Measurements from ENCODE around the gene CTSC.

The CTSC gene

DNA sequence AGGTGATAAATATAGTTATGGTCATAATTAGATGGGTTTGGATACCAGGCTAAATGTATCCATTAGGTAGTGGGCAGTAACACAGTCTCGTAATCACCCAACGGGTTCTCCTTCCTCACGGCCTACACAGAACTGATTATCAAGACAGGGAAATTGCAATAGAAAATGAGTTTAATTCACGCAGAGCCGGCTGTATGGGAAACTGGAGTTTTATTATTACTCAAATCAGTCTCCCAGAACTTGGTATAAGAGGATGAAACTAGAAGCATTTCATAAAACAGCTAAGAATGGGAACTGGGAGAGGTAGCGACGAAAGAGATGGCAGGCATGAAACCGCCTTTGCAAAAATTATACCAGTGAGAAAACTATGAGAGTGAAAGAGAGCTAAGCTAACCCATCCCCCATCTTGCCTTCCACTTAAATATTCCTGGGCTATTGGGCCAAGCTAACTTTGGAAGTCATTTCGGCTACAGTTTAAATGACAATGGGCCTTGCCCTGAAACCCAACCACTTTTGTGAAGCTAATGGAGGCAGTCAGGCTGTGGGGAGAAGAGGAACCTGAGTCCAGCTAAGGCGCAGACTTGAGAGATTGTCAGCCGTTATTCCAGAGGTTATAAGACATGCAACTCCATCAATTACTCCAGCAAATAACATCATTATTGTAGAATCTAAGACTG, 29.6 kb downstream of the CTSC start:
- H3K4me3 ChIP-seq (ENCODE audit: low read depth, low read length): no peak overlapping the region
- no peak for DNase-seq (ENCODE audit: low read depth, low spot score)
- in situ Hi-C loops (cut with HindIII; ENCODE audit: low sequenced_read_pairs): no loop called here
- no peak for TF ChIP-seq CTCF (IDR thresholded peaks at IDR 0.05; ENCODE audit: low read depth, low read length)

DNA sequence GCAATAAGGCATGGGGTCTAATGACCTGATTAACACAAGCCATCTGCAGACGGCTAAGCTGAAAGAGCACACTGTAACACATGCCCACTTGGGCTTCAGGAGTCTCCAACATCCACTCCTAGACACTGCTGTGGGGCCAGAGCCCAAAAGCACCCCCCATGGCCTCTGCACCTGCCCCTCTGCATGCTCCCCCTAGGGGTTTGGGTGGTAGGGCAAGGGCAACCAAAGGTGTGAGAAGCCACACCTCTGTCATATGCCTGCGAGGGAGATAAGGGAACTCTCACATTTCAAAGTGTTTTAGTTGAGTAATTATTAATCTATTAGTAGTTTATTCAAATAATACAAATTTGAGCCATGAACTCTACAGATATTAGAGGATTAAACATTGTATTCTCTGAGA, 30.8 kb downstream of the CTSC start:
- DNase-seq (ENCODE audit: low read depth, low spot score): no peak
- H3K4me3 ChIP-seq (ENCODE audit: low read depth, low read length): no peak overlapping the region
- no peak for TF ChIP-seq CTCF (IDR thresholded peaks at IDR 0.05; ENCODE audit: low read depth, low read length)
- in situ Hi-C loops (cut with HindIII; ENCODE audit: low sequenced_read_pairs): no loop called here

- in situ Hi-C loops (cut with HindIII; ENCODE audit: low sequenced_read_pairs): no loop called here
- no peak overlapping the region for H3K4me3 ChIP-seq (ENCODE audit: low read depth, low read length)
- TF ChIP-seq CTCF (IDR thresholded peaks at IDR 0.05; ENCODE audit: low read depth, low read length): no peak
- no peak for DNase-seq (ENCODE audit: low read depth, low spot score)
Observed at GRCh38 chr11:88305430-88305829, 32.1 kb downstream of the CTSC start.

DNA sequence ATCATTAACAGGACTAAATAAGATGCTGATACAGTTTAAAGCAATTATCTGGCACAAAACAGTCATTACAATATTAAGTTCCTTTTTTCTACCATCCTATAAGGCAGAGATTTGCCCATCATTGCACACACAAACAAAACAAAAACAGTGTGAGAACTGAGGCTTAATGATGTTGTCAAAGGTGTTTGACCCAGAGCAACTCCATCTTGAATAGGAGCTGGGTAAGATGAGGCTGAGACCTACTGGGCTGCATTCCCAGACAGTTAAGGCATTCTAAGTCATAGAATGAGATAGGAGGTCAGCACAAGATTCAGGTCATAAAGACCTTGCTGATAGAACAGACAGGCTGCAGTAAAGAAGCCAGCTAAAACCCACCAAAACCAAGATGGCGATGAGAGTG, 33.2 kb downstream of the CTSC start:
- no peak for DNase-seq (ENCODE audit: low read depth, low spot score)
- TF ChIP-seq CTCF (IDR thresholded peaks at IDR 0.05; ENCODE audit: low read depth, low read length): no peak

GRCh38 chr11:88303037-88303436, 34.5 kb downstream of the CTSC start:
- in situ Hi-C loops (cut with HindIII; ENCODE audit: low sequenced_read_pairs): no loop called here
- DNase-seq (ENCODE audit: low read depth, low spot score): no peak
- TF ChIP-seq CTCF (IDR thresholded peaks at IDR 0.05; ENCODE audit: low read depth, low read length): no peak
- H3K4me3 ChIP-seq (ENCODE audit: low read depth, low read length): no peak overlapping the region

More for the DNA sequence above, 33.2 kb downstream of the CTSC start:
- H3K4me3 ChIP-seq (ENCODE audit: low read depth, low read length): no peak overlapping the region
- in situ Hi-C loops (cut with HindIII; ENCODE audit: low sequenced_read_pairs): no loop called here

- TF ChIP-seq CTCF (IDR thresholded peaks at IDR 0.05; ENCODE audit: low read depth, low read length): no peak
- in situ Hi-C loops (cut with HindIII; ENCODE audit: low sequenced_read_pairs): no loop called here
- H3K4me3 ChIP-seq (ENCODE audit: low read depth, low read length): no peak overlapping the region
- DNase-seq (ENCODE audit: low read depth, low spot score): peak; percentile 40
Observed at GRCh38 chr11:88301488-88302140, 35.9 kb downstream of the CTSC start.

Measured in astrocyte of the spinal cord (primary cell).